ENCODE measurements around the gene SRSF3.
"Not testable (repeated sequence)": the region's sequence is repeated elsewhere in the genome, so short reads cannot be mapped to it uniquely, and the experiment has no call there.

The SRSF3 gene

GRCh38 chr6:36576578-36576977, 17.6 kb upstream of the SRSF3 start:
- DNase-seq: no peak

GRCh38 chr6:36577301-36577700, 16.9 kb upstream of the SRSF3 start:
- no peak for DNase-seq

- no peak for DNase-seq
Observed at GRCh38 chr6:36578030-36578429, 16.1 kb upstream of the SRSF3 start.

GRCh38 chr6:36578431-36578830, 15.7 kb upstream of the SRSF3 start:
- DNase-seq: no peak

GRCh38 chr6:36580184-36580526, 14.0 kb upstream of the SRSF3 start:
- DNase-seq: no peak

- DNase-seq: no peak
Observed at GRCh38 chr6:36581716-36582115, 12.4 kb upstream of the SRSF3 start.

GRCh38 chr6:36586606-36587005, 7.6 kb upstream of the SRSF3 start:
- DNase-seq: no peak

- not testable (repeated sequence) for DNase-seq
Observed at GRCh38 chr6:36589025-36589400, 5.1 kb upstream of the SRSF3 start.

- DNase-seq: no peak
Observed at GRCh38 chr6:36590237-36590636, 3.9 kb upstream of the SRSF3 start.

- DNase-seq: no peak
Observed at GRCh38 chr6:36592221-36592655, 1.9 kb upstream of the SRSF3 start.

- peak; percentile 53 for DNase-seq
Observed at GRCh38 chr6:36593569-36594028, 563 bp upstream of the SRSF3 start.

- DNase-seq: peak; percentile 35
Observed at GRCh38 chr6:36594816-36595643, 868 bp downstream of the SRSF3 start.

GRCh38 chr6:36596356-36596755, 2.2 kb downstream of the SRSF3 start:
- no peak for DNase-seq

- DNase-seq: no peak
Observed at GRCh38 chr6:36597775-36598174, 3.6 kb downstream of the SRSF3 start.

GRCh38 chr6:36598326-36598725, 4.2 kb downstream of the SRSF3 start:
- no peak for DNase-seq

GRCh38 chr6:36598739-36599318, 4.7 kb downstream of the SRSF3 start:
- DNase-seq: no peak

- no peak for DNase-seq
Observed at GRCh38 chr6:36599791-36600209, 5.6 kb downstream of the SRSF3 start.

- DNase-seq: no peak
Observed at GRCh38 chr6:36600564-36601146, 6.5 kb downstream of the SRSF3 start.

- not testable (repeated sequence) for DNase-seq
Observed at GRCh38 chr6:36601818-36602217, 7.7 kb downstream of the SRSF3 start.

- DNase-seq: no peak
Observed at GRCh38 chr6:36603222-36604089, 9.3 kb downstream of the SRSF3 start.

GRCh38 chr6:36604090-36605060, 10.2 kb downstream of the SRSF3 start:
- DNase-seq: no peak

GRCh38 chr6:36605143-36605542, 11.0 kb downstream of the SRSF3 start:
- no peak for DNase-seq

Measured in NCI-H2029 (cell line).